Hepatocyte (in vitro differentiated cells): ENCODE measurements around the gene ITPR3.

Experiments
- CTCF ChIP-seq: fragments of 200-600 bp; sonication (generic); IDR thresholded peaks from 2 replicates; pipeline ENCODE4 v1.5.1; 2016; ENCODE audit warnings: antibody characterized with exemption, mild to moderate bottlenecking; ENCODE audit not compliant: poor library complexity
- EZH2 ChIP-seq: fragments of 200-600 bp; sonication (generic); IDR thresholded peaks from 2 replicates; pipeline ENCODE4 v1.6.1; 2016; ENCODE audit warnings: antibody characterized with exemption, mild to moderate bottlenecking, borderline replicate concordance
- EZH2phosphoT487 ChIP-seq: fragments of 200-600 bp; sonication (generic); IDR thresholded peaks from one replicate; pipeline ENCODE4 v1.6.1; 2018; ENCODE audit warnings: antibody characterized with exemption, mild to moderate bottlenecking, low read depth, moderate library complexity; ENCODE audit not compliant: unreplicated experiment, severe bottlenecking

DNA sequence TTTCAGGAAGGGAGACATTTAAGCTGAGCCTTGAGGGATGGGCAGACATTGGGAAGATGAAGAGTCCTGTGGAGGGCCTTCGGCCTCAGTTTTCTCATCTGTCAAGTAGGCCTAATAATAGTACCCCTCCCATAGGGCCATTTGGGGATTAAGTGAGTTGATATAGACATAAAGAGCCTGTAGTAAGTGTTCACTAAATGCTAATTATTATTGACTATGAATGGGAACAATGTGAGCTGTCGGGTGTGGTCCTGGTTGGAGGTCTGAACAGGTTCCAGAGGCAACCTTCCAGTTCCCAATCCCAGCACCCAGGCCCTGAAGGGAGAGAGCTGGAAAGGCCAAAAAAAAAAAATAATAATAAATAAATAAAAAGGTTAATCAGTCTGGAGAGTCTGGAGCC lies 14.5 kb upstream of the ITPR3 start:
- TF ChIP-seq CTCF (no peak), EZH2phosphoT487 (no peak), EZH2 (no peak)
